ENCODE data around the gene TEK.

DNA sequence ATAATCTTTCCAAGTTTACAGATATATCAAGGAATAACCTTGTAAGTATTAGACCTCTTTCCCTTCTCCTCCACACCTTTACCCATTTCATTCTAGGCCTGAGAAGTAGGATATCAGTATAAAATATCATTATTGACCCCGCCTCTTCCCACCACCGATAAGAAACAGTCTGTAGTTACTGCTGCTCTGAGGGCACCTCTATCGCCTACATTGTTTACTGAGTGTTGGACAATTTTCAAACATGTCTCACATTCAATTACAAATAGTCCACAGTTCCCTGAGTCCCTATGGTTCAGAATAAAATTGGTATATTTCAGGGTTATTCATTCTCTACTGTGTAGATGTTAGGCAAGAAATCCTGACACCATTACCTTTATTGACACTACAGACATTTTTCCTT lies 73.4 kb downstream of the TEK start:
- no peak for TF ChIP-seq CTCF (IDR thresholded peaks at IDR 0.05; ENCODE audit: low read depth, low read length, poor library complexity, severe bottlenecking)
- no peak for TF ChIP-seq EZH2phosphoT487 (IDR thresholded peaks at IDR 0.05; ENCODE audit: borderline replicate concordance, low read length)

Data from DOHH2 (cell line).